ENCODE data around the gene CPEB3. TPM values are rescaled to one million over a fixed set of nuclear protein-coding genes. Genes with fewer than 3 reads are reported as not detected.

CPEB3 gene
- total RNA-seq, 1 donor from 2014 or later = 3.8 TPM

GRCh38 chr10:92112462-92112861, 178.4 kb downstream of the CPEB3 start:
- intact Hi-C loops (cut with micrococcal nuclease) = no loop called here

DNA sequence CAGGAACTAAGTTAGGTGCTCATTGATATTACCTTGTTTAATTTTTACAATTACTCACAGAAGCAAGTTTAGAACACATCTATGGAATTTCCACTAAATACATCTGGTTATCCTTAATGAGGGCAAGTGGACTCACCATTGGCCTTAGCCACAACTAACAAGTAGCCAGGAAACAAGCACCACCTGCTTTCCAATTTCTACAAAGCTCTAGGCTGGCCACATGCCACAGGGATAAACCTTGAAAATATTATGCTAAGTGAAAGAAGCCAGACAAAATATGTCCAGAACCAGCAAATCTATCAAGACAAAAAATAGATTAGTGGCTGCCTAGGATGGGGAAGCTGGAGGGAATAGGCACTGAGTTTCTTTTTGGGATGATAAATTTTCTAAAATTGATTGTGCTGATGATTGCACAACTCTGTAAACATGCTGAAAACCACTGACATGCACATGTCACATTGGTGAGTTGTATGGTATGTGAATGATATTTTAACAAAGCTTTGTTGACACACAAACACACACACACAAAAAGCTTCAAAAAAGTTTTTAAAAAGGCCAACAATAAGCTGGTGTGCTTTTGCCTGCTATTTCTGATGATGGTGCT, 179.4 kb downstream of the CPEB3 start:
- intact Hi-C loops (cut with micrococcal nuclease) = no loop called here

GRCh38 chr10:92110039-92110794, 180.7 kb downstream of the CPEB3 start:
- intact Hi-C loops (cut with micrococcal nuclease) = no loop called here

DNA sequence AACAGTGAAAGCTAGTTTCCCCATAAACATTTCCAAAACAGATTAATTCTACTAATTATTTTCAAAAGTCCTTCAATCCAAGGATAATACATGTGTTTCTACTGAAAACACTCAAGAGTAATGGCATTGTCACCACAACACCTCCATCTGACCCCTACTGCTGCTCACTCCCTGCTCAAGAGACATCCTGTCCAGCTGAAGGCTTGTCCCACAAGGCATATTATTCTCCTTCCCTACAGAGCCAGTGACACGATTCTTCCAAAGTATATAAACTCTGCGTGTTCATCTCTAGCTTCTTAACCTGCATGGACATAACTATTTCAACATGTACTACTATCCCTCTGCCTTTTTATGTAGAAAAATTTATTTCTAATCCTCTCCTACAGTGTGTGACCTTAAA, 182.1 kb downstream of the CPEB3 start:
- intact Hi-C loops (cut with micrococcal nuclease) = no loop called here

DNA sequence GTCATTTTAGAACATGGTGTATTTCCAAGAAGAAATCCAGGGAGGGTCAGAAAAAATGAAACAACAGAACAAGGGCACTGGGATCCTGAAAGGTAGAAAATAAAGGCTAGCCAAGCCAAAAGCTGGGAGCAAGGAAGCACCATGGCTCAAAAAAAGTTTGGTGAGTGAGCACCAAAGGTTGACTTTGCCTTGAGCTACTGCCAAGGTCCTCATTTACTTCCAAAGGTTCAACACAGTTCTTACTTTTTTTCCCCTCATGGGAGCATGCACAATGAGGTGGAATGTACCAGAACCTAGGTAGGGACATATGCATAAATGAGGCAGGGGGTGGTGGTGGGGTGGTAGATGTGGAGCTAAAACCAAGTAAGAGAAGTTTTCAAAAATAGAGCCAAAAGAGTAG, 182.8 kb downstream of the CPEB3 start:
- intact Hi-C loops (cut with micrococcal nuclease) = no loop called here

GRCh38 chr10:92103376-92104090, 187.3 kb downstream of the CPEB3 start:
- intact Hi-C loops (cut with micrococcal nuclease) = no loop called here

DNA sequence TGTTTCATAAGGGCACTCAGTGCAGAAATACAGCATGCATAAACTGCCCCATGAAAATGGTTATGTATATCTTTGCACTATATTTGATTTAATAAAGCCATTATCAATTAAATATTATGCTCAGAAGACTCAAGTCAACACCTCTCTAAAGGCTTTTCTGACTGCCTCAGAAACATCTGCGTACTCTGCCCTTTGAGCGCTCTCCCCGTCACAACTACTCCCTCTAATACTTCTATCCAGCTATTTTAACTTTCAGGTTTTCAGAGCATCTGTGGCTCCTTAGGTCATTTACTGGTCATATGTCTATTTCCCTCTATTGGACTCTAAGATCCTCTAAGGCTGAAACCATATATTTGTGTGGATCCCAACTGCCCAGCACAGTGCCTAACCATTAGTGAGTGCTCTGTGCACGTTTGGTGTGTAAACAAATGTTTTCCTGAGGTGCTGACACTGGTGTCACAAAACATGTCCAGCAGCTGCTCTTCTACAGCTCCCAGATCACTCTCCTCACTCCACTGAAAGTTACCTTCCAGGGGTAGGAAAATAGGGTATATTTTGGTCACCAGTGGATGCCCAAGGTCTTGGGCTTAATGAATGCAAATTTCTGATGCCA, 188.2 kb downstream of the CPEB3 start:
- intact Hi-C loops (cut with micrococcal nuclease) = no loop called here

- intact Hi-C loops (cut with micrococcal nuclease) = no loop called here
Measured at GRCh38 chr10:92094960-92095359, 195.9 kb downstream of the CPEB3 start.

DNA sequence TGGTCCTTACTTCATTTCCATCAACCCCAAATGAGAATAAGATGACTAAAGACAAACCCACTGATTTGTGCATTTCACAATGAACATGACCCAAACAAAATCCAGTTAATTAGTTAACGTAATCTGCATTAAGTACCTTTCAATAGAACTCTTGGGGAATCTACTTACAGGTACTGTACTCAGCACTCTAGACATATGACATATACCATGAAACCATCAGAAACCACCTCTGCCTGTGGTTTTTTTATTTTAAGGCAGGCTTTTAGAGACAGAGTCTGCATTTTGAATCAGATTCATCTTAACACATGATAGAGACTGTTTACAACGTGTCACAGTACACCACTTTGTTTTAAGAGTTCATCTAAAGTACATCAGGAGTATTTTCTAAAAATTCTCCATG, 198.9 kb downstream of the CPEB3 start:
- intact Hi-C loops (cut with micrococcal nuclease) = loop anchor here (2.0 kb wide), 1 partner anchor 69 kb away; no protein-coding TSS in a partner anchor

DNA sequence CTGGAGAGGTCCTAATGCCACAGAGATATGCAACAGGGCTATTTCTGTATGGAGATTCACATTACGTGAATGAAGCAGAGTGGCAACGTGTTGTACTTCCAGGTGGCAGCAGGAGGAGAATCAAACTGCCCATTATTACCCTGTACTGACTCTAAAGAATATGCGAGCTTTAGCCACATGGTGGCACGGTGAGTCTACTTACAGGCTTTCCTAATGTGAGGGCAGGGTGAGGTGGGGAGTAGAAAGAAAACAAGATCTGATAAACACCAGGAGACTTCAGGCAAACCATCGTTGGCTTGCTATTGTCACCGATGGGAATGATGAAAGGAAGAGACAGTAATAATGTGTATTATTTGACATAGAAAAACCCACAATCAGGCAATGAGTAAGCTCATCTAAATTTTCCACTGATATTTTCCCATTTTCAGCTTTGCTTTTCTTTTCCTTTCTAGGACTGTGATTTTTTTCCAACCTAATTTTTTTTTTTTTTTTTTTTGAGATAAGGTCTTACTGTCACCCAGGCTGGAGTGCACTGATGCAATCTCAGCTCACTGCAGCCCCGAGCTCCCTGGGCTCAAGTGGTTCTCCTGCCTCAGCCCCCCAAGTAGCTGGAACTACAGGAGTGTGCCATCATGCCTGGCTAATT, 203.0 kb downstream of the CPEB3 start:
- intact Hi-C loops (cut with micrococcal nuclease) = loop anchor here (1.0 to 5.0 kb wide), 4 partner anchors 154 to 486 kb away; partner anchors contain the start of gene IDE

- intact Hi-C loops (cut with micrococcal nuclease) = no loop called here
Measured at GRCh38 chr10:92082583-92083280, 208.1 kb downstream of the CPEB3 start.

DNA sequence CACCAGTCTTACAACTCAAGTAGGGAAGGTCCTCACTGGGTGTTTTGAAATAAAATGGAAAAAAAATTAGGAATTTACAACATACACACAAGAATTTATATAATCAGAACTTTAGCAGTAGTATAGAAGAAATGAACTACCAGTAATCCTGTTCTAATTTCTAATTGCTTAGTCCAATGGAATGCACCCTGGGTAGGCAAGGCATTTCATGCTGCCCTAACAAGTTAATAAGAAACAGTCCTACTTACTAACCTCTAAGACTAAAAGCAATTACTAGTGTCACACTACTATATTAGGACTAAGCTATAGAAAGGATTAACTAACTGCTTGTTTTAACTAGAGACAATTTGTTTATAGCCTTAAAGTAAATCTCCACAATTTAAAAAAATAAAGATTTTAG, 209.2 kb downstream of the CPEB3 start:
- intact Hi-C loops (cut with micrococcal nuclease) = no loop called here

DNA sequence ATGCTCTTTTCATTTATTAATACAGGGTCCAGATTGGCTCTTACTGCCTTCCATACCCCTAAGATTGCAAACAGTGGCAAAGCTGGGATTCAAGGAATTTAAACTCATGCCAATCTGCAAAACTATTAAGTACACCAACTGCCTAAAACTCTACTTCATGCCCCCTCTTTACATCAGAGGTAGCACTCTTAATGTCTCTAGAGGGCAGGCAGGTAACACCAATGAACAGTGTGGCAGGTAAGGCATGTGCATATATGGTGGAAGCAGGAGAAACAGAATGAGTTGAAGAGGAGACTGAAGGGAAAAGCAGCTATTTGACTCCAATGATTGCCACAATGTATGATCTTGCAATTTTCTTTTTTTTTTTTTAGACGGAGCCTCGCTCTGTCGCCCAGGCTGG, 210.6 kb downstream of the CPEB3 start:
- intact Hi-C loops (cut with micrococcal nuclease) = no loop called here

DNA sequence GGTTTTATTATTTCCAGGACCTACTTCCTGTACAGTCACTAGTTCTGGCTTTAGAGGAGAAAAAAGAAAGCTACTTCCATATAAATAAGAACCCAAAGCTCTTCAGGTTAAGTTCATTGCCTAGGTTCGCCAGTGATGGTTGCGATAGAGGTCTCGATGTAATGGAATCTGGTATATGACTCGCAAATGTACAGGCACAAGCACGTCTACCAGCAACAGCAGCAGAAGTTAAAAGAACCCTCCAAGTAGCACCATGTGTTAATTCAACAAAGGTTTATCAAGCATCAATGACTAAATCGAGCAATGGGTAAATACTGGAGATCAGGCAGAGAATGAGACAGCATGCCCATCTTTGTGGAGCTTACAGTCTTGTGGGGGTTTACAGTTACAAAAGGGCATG, 211.9 kb downstream of the CPEB3 start:
- intact Hi-C loops (cut with micrococcal nuclease) = no loop called here

- intact Hi-C loops (cut with micrococcal nuclease) = no loop called here
Measured at GRCh38 chr10:92076722-92077121, 214.2 kb downstream of the CPEB3 start.

- intact Hi-C loops (cut with micrococcal nuclease) = no loop called here
Measured at GRCh38 chr10:92075829-92076228, 215.0 kb downstream of the CPEB3 start.

DNA sequence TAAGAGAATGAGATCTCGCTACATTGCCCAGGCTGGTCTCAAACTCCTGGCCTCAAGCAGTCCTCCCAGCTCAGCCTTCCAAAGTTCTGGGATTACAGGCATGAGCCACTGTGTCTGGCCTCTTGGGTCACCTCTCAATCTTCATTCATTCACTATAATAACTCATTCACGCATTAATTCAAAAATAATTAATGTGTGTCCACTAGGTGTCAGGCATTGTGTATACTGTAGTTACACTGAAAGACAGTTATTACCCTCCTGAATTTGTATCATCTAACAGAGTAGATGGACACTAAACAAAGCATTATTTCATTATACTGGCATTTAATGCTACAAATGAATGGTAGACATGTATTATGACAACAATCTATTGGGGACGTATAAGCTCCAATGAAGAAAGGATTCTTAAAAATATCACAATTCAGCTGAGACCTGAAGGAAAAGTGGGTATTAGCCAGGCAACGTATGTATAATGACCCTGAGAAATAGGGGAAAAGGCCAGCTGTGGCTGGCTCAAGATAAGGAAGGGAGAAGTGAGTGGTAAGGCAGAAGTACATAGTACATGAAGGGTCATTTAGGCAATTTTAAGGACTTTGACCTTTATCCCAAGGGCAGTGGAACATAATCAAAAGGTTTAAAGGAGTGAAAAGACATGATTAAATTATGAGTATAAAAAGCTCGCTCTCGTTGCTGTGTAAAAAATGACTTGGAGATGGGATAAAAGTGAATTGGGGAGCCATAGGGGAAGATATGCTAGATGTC, 216.6 kb downstream of the CPEB3 start:
- intact Hi-C loops (cut with micrococcal nuclease) = no loop called here

- intact Hi-C loops (cut with micrococcal nuclease) = no loop called here
Measured at GRCh38 chr10:92068900-92069299, 222.0 kb downstream of the CPEB3 start.

DNA sequence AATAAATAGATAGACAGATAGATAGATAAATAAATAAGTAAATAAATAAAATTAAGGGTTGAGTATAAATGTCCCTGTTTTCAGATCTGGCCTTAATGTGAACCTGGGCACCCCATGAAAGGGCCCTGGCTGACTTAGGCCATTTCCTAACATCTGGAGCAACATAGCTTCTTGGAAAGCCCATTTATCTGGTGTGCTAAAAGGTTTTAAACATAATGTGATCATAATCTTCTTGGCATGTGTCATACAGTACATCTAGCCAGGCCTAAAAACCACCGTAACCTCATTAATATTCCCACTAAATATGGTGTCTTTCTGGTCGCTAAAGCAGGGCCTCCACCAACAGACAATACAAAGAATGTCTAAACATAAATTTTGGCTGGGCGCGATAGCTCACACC, 224.5 kb downstream of the CPEB3 start:
- intact Hi-C loops (cut with micrococcal nuclease) = no loop called here

DNA sequence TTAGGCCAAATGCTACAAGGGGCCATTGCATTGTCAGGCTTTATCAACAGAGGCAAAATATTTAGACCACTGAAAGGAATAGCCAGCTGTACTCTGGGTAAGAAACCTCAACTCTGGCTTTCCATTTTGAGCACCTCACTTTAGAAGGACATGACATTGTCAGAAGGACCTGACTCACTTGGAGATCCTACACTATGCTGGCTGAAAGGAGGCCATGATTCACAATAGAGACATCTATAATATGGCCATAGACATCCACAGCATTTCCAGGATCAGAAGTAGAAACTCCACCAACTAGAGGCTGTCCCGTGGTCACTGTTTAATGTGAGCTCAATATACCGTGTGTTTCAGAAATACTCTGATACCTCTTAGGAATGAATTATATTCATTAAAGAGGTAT, 226.4 kb downstream of the CPEB3 start:
- intact Hi-C loops (cut with micrococcal nuclease) = no loop called here

Measured in T-helper 1 cell treated with Interleukin-12 subunit alpha and Interleukin-12 subunit beta and Interleukin-4 antibody, amounts not matched to agents 30 ng/mL and 1 ng/mL, for 36 hours (primary cell).